HG03097 (cell line): ENCODE data around the gene DUT.

Source experiments
- ATAC-seq: cut with Tn5 transposase; IDR thresholded peaks from one replicate; pipeline ENCODE4 v1.9.1; 2021; ENCODE audit not compliant: unreplicated experiment, low FRiP score

The DUT gene

GRCh38 chr15:48367483-48367882 lies 36.3 kb downstream of the DUT start:
- no peak for ATAC-seq

- ATAC-seq, result no peak
Observed at GRCh38 chr15:48370460-48370859, 39.2 kb downstream of the DUT start.

DNA sequence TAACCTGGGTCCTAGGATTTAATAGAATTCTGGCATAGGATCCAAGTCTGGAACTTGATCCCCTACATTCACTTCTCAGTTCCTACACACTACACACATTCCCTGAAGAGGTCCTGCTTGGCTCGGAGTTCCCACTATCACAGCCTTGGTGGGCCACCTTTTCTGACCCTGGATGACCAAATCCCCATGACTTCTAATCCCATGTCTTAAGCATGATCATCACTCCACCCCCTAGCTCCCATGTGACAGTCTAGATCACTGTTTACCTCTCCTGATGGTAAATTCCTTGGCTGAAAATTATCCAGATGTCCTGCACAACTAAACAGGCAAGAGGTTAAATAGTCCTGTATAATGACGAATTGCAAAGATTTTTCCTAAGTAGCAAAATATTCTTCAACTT lies 40.3 kb downstream of the DUT start:
- no peak for ATAC-seq

DNA sequence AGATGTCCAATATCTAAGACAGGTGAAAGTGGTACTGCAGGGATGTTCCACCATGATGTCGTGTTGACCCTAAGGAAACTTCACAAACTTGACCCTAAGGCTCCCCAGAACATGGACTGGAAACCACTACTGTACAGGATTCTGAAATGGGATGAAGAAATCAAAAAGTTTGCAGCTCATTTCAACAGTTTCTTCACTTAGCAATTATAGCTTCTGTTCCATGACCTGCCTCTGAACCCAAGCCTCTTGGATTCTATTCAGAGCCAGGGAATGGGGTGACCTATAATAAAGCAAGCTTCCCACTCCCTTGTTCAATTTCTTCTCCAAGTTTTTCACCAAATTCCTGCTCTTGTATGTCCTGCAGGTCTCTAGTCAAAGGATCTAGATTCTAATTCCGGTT lies 40.7 kb downstream of the DUT start:
- no peak for ATAC-seq

DNA sequence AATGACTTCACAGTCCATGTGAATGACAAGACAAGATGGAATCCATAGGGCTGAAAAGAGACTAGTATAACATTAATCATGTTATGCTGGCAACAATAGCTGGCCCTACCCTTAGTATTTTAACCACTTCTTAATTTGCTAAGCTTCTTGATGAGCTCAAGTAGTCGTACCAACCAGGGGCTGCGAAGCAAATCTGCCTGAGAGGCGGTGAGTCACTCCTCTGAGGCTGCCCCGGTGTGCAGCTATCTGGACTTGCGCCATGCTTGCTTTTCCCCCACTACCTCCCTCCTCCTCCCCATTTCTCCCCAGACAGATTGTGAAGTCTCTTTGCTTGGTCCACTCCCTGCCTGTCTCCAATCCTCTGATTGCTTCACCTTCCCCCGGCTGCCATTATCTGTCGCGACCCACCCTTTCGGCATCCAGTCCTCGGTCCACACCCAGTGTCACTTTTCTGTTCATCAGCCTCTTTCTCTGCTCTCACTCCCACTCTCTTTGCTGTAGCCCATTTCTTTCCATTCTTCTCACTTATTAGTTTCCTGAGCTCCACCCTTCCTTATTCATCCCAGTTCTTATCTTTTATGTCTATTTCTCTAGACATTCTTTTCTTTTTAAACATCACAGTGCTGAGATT lies 42.7 kb downstream of the DUT start:
- no peak for ATAC-seq

- ATAC-seq, result no peak
Observed at GRCh38 chr15:48374472-48374871, 43.2 kb downstream of the DUT start.

DNA sequence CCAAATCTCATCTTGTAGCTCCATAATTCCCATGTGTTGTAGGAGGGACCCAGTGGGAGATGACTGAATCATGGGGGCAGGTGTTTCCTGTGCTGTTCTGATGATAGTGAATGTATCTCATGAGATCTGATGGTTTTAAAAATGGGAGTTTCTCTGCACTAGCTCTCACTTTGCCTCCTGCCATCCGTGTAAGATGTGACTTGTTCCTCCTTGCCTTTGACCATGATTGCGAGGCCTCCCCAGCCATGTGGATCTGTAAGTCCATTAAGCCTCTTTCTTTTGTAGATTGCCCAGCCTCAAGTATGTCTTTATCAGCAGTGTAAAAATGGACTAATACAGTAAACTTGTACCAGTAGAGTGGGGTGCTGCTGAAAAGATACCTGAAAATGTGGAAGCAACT lies 44.5 kb downstream of the DUT start:
- no peak for ATAC-seq

GRCh38 chr15:48380198-48380597 lies 49.0 kb downstream of the DUT start:
- ATAC-seq, result no peak

- no peak for ATAC-seq
Observed at GRCh38 chr15:48381861-48382260, 50.6 kb downstream of the DUT start.

- ATAC-seq, result no peak
Observed at GRCh38 chr15:48383031-48383430, 51.8 kb downstream of the DUT start.

DNA sequence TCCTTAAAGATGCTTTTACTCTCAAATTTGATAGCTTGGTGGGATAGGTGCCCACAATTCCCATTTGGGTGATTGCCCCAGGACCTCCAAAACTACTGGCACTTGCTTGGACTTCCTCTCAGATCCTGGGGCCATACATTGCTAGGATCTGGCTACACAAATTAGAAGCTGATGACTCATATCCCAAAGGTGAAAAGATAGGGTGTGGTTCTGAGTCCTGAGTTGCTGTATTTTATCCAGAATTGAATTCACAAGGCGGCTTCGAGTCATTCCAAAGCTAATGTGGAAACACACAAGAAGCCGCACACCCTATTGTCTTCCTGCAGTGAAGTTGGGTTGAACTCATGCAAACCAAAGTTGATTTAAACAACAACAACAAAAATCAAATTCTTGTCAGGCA lies 53.4 kb downstream of the DUT start:
- ATAC-seq, result no peak

DNA sequence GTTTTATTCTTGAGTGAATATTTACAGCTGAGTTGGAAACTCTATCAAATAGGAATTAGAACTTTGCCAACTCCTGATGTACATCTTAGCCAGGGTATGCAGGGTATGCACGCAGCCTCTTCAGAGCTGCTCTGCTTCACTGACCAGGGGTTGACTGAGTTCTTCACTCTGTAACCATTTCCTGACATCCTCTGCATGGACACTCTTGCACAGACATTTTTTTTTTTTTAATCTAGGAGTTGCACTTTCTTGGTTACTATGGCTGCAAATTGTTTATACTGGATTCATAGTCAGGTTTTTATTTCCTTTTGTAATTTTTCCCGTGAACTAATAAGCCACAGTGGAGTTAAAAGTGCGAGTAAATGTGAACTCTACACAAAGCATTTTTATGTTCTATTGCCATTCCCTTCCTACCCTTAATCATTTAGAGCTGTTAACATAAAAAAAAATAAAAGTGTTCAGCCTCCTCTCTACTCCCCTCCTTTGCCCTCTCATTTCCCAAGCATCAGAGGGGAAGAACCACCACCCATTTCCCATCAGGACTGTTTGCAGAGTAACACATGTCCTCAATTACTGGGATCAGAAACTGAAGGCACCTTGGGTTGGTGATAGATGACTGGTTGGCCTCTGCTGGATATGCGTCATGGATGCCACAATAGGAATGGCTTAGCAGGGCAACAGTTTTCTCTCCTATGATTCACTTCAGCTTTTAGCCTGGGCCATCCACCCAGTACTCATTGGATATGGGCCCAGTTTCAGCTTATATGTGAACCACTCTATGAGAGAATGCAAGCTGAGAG lies 54.0 kb downstream of the DUT start:
- no peak for ATAC-seq

- no peak for ATAC-seq
Observed at GRCh38 chr15:48388016-48388851, 57.0 kb downstream of the DUT start.

DNA sequence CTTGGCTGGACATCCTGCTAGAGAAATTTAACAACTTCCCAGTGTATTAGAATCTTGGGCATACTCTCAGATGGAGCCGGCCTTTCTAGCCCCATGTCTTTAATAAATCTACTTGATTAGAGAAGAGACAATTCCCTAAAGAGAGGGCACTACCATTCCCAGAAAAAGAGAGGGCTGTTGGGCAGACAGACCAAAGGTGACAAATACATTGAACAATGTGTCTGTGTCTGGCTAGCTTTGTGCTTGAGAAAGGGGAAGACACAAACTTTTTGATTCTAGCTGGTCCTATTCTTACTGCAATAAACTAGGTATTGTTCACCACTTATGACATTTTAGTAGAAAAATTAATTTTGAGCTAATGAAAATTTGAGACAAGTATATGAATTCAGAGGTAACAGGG lies 57.7 kb downstream of the DUT start:
- ATAC-seq, result no peak

DNA sequence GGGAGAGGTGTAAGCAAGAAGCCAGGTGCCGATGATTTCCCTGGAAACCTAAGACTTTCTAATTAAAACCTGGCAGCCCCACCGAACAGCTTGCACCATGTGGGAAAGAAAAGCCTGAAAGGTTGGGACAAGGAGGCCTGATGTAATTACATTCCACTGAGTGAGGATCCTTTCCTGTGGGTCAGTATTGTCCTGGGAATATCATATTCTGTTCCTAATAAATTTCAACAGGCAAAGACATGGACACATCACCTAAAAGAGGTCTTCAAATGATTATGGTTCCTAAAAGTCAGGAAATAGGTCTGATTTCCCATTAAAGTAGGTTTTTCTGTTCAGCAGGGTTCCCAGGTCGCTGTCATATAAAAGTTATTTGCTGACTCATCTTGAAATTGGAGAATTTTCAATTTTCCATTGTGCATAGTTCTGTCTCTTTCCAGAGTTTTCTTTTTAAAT lies 58.5 kb downstream of the DUT start:
- ATAC-seq, result no peak

DNA sequence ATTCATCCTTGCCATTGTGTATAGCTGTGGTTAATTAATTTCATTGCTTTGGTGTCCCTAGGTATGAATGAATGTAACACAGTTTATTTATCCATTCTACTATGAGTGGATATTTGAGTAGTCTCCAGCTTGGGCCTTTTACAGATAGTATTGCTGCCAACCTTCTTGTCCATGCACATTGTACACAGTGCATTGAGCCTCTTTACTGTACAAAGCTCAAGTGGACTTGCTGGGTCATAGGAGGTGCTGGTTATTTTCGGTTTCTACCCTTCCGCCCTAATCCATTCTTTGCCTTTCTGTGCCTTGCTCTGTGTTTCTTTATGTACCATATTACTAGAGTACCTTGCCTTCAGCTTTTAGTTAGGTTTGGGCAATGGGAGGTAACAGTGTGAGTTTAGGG lies 60.7 kb downstream of the DUT start:
- ATAC-seq, result no peak

DNA sequence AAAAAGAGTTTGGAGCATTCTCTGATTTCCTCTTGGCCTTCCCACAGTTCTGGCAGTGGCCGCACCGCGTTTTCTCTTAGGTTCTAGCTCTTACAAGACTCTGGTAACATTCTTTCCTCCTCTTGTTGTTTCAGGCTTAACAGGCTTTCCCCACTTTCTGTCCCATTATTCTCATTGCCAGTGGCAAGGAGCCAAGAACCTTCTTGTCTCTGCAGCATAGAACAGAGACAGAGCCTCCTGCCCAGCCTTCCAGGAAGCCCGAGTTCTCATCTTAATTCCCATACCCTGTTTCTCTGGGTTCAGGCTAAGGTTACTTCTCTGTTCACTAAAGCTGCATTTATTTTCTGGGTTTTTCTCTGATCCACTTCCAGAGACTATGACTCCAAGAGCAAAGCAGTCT lies 61.1 kb downstream of the DUT start:
- ATAC-seq, result no peak
